Measurements from ENCODE around the gene ABHD6.
A peak's percentile ranks its signal among the peaks of the same experiment; 100 is the strongest.
"Not testable (repeated sequence)": the region's sequence is repeated elsewhere in the genome, so short reads cannot be mapped to it uniquely, and the experiment has no call there.

ABHD6 gene

GRCh38 chr3:58285334-58285733 lies 47.7 kb downstream of the ABHD6 start:
- DNase-seq = no peak

- no peak for DNase-seq
These were observed 49.8 kb downstream of the ABHD6 start for GRCh38 chr3:58287354-58287753.

- DNase-seq = no peak
These were observed 50.6 kb downstream of the ABHD6 start for GRCh38 chr3:58288011-58288728.

- not testable (repeated sequence) for DNase-seq
These were observed 51.5 kb downstream of the ABHD6 start for GRCh38 chr3:58288964-58289613.

GRCh38 chr3:58290446-58290845 lies 52.9 kb downstream of the ABHD6 start:
- not testable (repeated sequence) for DNase-seq

- DNase-seq = no peak
These were observed 54.2 kb downstream of the ABHD6 start for GRCh38 chr3:58291671-58292338.

- no peak for DNase-seq
These were observed 55.3 kb downstream of the ABHD6 start for GRCh38 chr3:58292866-58293265.

- DNase-seq = no peak
These were observed 55.9 kb downstream of the ABHD6 start for GRCh38 chr3:58293516-58293915.

- no peak for DNase-seq
These were observed 58.7 kb downstream of the ABHD6 start for GRCh38 chr3:58296269-58296668.

GRCh38 chr3:58296843-58297242 lies 59.3 kb downstream of the ABHD6 start:
- no peak for DNase-seq

- DNase-seq = no peak
These were observed 60.6 kb downstream of the ABHD6 start for GRCh38 chr3:58298190-58298589.

- no peak for DNase-seq
These were observed 61.5 kb downstream of the ABHD6 start for GRCh38 chr3:58299075-58299474.

- DNase-seq = no peak
These were observed 62.4 kb downstream of the ABHD6 start for GRCh38 chr3:58299839-58300516.

- peak; percentile 97 to 98 for DNase-seq
These were observed 68.5 kb downstream of the ABHD6 start, which contains the start of the genes HTD2 and RPP14 for GRCh38 chr3:58305882-58306711. Gene HTD2, plus strand, starts transcription at chr3:58306520. Its CDS starts 11,094 bp downstream, at chr3:58317614. Gene RPP14, plus strand, starts transcription at chr3:58306245. Its CDS starts 4,085 bp downstream, at chr3:58310330.

GRCh38 chr3:58307639-58308215 lies 70.1 kb downstream of the ABHD6 start:
- peak; percentile 61 to 73 for DNase-seq

- DNase-seq = no peak
These were observed 71.1 kb downstream of the ABHD6 start for GRCh38 chr3:58308728-58309127.

- DNase-seq = no peak
These were observed 80.2 kb downstream of the ABHD6 start for GRCh38 chr3:58317811-58318210.

GRCh38 chr3:58321791-58322190 lies 84.2 kb downstream of the ABHD6 start:
- DNase-seq = no peak

- DNase-seq = no peak
These were observed 85.2 kb downstream of the ABHD6 start for GRCh38 chr3:58322793-58323192.

GRCh38 chr3:58323529-58324390 lies 86.2 kb downstream of the ABHD6 start:
- no peak for DNase-seq
